GM19467 (cell line): ENCODE measurements around the gene NKRF.
A peak's percentile ranks its signal among the peaks of the same experiment; 100 is the strongest.
"Not testable (repeated sequence)": the region's sequence is repeated elsewhere in the genome, so short reads cannot be mapped to it uniquely, and the experiment has no call there.

ENCODE experiments used
- ATAC-seq: cut with Tn5 transposase; IDR thresholded peaks from one replicate; pipeline ENCODE4 v1.9.1; 2021; ENCODE audit warnings: mild to moderate bottlenecking, moderate library complexity; ENCODE audit not compliant: unreplicated experiment

The NKRF gene

GRCh38 chrX:119606280-119607017 lies at the start of gene NKRF:
NKRF (minus strand) TSS chrX:119606424.
- peak; percentile 69 for ATAC-seq

GRCh38 chrX:119655125-119655524 lies 48.9 kb upstream of the NKRF start:
- no peak for ATAC-seq

- no peak for ATAC-seq
Observed at GRCh38 chrX:119654112-119654531, 47.9 kb upstream of the NKRF start.

- peak; percentile 17 for ATAC-seq
Observed at GRCh38 chrX:119648421-119648775, 42.2 kb upstream of the NKRF start.

- peak; percentile 93 for ATAC-seq
Observed at GRCh38 chrX:119647552-119648420, 41.6 kb upstream of the NKRF start.

- ATAC-seq = no peak
Observed at GRCh38 chrX:119647089-119647488, 40.9 kb upstream of the NKRF start.

GRCh38 chrX:119646515-119646914 lies 40.3 kb upstream of the NKRF start:
- ATAC-seq = no peak

- no peak for ATAC-seq
Observed at GRCh38 chrX:119643696-119644095, 37.5 kb upstream of the NKRF start.

- no peak for ATAC-seq
Observed at GRCh38 chrX:119640731-119641170, 34.5 kb upstream of the NKRF start.

GRCh38 chrX:119638725-119639471 lies 32.7 kb upstream of the NKRF start:
- peak; percentile 47 for ATAC-seq

- not testable (repeated sequence) for ATAC-seq
Observed at GRCh38 chrX:119637421-119637820, 31.2 kb upstream of the NKRF start.

- ATAC-seq = peak; percentile 46
Observed at GRCh38 chrX:119636419-119636818, 30.2 kb upstream of the NKRF start.

GRCh38 chrX:119635799-119636198 lies 29.6 kb upstream of the NKRF start:
- ATAC-seq = no peak

- no peak for ATAC-seq
Observed at GRCh38 chrX:119635179-119635578, 29.0 kb upstream of the NKRF start.

- no peak for ATAC-seq
Observed at GRCh38 chrX:119625843-119626242, 19.6 kb upstream of the NKRF start.

- no peak for ATAC-seq
Observed at GRCh38 chrX:119624951-119625668, 18.9 kb upstream of the NKRF start.

GRCh38 chrX:119624417-119624816 lies 18.2 kb upstream of the NKRF start:
- ATAC-seq = no peak

GRCh38 chrX:119622356-119623232 lies 16.4 kb upstream of the NKRF start:
- ATAC-seq = no peak

GRCh38 chrX:119618439-119618838 lies 12.2 kb upstream of the NKRF start:
- peak; percentile 36 for ATAC-seq
